ENCODE measurements around the gene PPM1A. TPM values are rescaled to one million over a fixed set of nuclear protein-coding genes. Genes with fewer than 3 reads are reported as not detected.

The PPM1A gene
- polyA plus RNA-seq, 2 of the 4 experiments (the other 2 are of a cell fraction) = 37.1 to 76.6 TPM

- H3K4me3 ChIP-seq = no peak overlapping the region
- no peaks in the 10 kb centered on the region for H3K4me1 ChIP-seq
- FAIRE-seq (no peak), DNase-seq (ENCODE audit: low read depth in 1 of 2, low spot score in 1 of 2) (no peak), ATAC-seq (no peak)
- H3K4me2 ChIP-seq = no peak overlapping the region
- no peaks in the 10 kb centered on the region for H3K9me3 ChIP-seq
- no peak overlapping the region for H3K27ac ChIP-seq
- WGBS (ENCODE audit: missing lambda C conversion rate) = 53% methylated on average over 3 of the region's 3 CpGs
- CTCF ChIA-PET = interaction anchor here (1.3 to 1.7 kb wide), 2 partner anchors 8 to 22 kb away, joined by 5 to 6 read pairs; no protein-coding TSS in a partner anchor
- POLR2A ChIA-PET = interaction anchor here (1.3 kb wide), 1 partner anchor 61 kb away, joined by 6 read pairs; the partner anchor contains the start of gene PPM1A
- TF ChIP-seq ATOH8 (CRISPR knock-in tag; IDR thresholded peaks at IDR 0.05; ENCODE audit: low read depth) (no peak), BHLHE40 (IDR thresholded peaks at IDR 0.05; ENCODE audit: low read depth, low read length) (no peak), MYC (IDR thresholded peaks at IDR 0.05; ENCODE audit: borderline replicate concordance, low read length) (no peak), FOXS1 (CRISPR knock-in tag; IDR thresholded peaks at IDR 0.05) (no peak), JUN (IDR thresholded peaks at IDR 0.05) (no peak), CBX2 (IDR thresholded peaks at IDR 0.05; ENCODE audit: borderline replicate concordance, low read depth) (no peak)
- TF ChIP-seq, protein P1, sequence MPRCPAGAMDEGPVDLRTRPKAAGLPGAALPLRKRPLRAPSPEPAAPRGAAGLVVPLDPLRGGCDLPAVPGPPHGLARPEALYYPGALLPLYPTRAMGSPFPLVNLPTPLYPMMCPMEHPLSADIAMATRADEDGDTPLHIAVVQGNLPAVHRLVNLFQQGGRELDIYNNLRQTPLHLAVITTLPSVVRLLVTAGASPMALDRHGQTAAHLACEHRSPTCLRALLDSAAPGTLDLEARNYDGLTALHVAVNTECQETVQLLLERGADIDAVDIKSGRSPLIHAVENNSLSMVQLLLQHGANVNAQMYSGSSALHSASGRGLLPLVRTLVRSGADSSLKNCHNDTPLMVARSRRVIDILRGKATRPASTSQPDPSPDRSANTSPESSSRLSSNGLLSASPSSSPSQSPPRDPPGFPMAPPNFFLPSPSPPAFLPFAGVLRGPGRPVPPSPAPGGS (IDR thresholded peaks at IDR 0.05) = no peak
Measured at GRCh38 chr14:60309867-60310552, 61.0 kb downstream of the PPM1A start.

DNA sequence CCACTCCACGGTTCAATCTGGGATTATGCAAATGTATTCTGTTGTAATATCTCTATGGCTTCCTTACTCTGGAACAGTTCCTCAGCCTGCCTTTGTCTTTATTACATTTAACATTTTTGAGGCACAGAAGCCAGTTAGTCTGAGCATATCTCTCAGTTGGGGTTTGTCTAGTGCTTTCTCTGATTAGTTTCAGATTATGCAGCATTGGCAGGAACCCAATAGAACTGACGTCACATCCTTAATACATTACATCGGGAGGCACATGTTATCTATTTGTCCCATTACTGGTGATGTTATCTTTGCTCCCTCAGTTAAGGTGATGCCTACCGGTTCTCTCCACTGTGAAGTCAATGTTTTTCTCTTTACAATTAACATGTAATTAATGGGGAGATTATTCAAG is 62.4 kb downstream of the PPM1A start:
- DNase-seq (ENCODE audit: low read depth in 1 of 2, low spot score in 1 of 2) (no peak), FAIRE-seq (no peak), ATAC-seq (no peak)
- Histone ChIP-seq H3K4me3 (no peak overlapping the region), H3K4me2 (no peak overlapping the region), H3K9me3 (no peaks in the 10 kb centered on the region), H3K4me1 (no peaks in the 10 kb centered on the region), H3K27ac (no peak overlapping the region)
- TF ChIP-seq TP53 (CRISPR knock-in tag; IDR thresholded peaks at IDR 0.05) (no peak), ZFP36 (IDR thresholded peaks at IDR 0.05; ENCODE audit: borderline replicate concordance, partially characterized antibody) (no peak), REST (IDR thresholded peaks at IDR 0.05) (no peak), RFX5 (IDR thresholded peaks at IDR 0.05) (no peak), CHD4 (IDR thresholded peaks at IDR 0.05; ENCODE audit: borderline replicate concordance) (no peak), CHD2 (IDR thresholded peaks at IDR 0.05; ENCODE audit: low read length, partially characterized antibody) (no peak), POLR2AphosphoS2 (conservative IDR thresholded peaks at IDR 0.05; ENCODE audit: low read length) (no peak), USF2 (IDR thresholded peaks at IDR 0.05) (no peak), KDM5A (IDR thresholded peaks at IDR 0.05) (no peak), PHF8 (IDR thresholded peaks at IDR 0.05; ENCODE audit: borderline replicate concordance, low read depth) (no peak), ZSCAN20 (CRISPR knock-in tag; IDR thresholded peaks at IDR 0.05) (no peak), HMGXB4 (CRISPR knock-in tag; IDR thresholded peaks at IDR 0.05; ENCODE audit: borderline replicate concordance) (no peak)
- TF ChIP-seq, protein P2, sequence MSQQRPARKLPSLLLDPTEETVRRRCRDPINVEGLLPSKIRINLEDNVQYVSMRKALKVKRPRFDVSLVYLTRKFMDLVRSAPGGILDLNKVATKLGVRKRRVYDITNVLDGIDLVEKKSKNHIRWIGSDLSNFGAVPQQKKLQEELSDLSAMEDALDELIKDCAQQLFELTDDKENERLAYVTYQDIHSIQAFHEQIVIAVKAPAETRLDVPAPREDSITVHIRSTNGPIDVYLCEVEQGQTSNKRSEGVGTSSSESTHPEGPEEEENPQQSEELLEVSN (IDR thresholded peaks at IDR 0.05; ENCODE audit: borderline replicate concordance, low read depth) = no peak
- TF ChIP-seq, protein P3, sequence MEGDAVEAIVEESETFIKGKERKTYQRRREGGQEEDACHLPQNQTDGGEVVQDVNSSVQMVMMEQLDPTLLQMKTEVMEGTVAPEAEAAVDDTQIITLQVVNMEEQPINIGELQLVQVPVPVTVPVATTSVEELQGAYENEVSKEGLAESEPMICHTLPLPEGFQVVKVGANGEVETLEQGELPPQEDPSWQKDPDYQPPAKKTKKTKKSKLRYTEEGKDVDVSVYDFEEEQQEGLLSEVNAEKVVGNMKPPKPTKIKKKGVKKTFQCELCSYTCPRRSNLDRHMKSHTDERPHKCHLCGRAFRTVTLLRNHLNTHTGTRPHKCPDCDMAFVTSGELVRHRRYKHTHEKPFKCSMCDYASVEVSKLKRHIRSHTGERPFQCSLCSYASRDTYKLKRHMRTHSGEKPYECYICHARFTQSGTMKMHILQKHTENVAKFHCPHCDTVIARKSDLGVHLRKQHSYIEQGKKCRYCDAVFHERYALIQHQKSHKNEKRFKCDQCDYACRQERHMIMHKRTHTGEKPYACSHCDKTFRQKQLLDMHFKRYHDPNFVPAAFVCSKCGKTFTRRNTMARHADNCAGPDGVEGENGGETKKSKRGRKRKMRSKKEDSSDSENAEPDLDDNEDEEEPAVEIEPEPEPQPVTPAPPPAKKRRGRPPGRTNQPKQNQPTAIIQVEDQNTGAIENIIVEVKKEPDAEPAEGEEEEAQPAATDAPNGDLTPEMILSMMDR (IDR thresholded peaks at IDR 0.05) = no peak
- TF ChIP-seq, protein P4, sequence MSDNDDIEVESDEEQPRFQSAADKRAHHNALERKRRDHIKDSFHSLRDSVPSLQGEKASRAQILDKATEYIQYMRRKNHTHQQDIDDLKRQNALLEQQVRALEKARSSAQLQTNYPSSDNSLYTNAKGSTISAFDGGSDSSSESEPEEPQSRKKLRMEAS (IDR thresholded peaks at IDR 0.05) = no peak
- CTCF ChIA-PET = no interaction called here
- WGBS (ENCODE audit: missing lambda C conversion rate) = 53% methylated on average over 4 of the region's 4 CpGs
- POLR2A ChIA-PET = no interaction called here

Data from A549 (cell line).